ENCODE results near the gene MMD2.

The MMD2 gene

DNA sequence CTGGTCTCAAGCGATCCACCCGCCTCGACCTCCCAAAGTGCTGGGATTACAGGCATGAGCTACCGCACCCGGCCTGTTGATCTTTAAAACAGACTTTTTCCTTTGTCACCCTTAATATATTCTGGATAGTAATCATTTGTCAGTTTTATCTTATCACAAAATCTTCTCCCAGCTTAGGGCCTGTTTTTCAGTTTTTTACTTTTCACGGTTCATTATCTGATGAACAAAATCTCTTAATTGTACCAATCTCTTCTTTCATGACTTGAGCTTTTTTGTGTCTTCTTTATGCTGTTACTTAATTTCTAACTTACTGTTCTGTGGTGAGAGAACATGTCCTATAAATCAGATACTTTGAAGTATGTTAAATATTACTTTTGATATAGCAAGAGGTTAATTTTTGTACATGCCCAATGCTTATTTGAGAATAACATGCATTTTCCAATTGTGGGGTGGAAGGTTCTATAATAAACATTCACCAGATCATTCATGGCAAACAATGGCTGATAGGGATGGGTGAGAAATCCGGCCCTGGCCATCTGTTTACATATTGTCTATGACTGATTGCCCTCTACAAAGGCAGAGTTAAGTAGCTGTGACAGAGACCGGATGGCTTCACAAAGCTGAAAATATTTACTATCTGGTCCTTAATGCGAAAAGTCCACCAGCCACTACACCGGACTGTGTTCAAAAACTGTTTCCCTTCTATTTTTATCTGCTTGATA is 102.5 kb downstream of the MMD2 start:
- H3K4me3 ChIP-seq (ENCODE audit: insufficient read depth, low read depth, low read length, poor library complexity, severe bottlenecking): no peak overlapping the region
- no peaks in the 10 kb centered on the region for H3K9me3 ChIP-seq (ENCODE audit: control insufficient read depth, low read length)
- DNase-seq: no peak
- no peaks in the 10 kb centered on the region for H3K36me3 ChIP-seq (ENCODE audit: control insufficient read depth, insufficient read depth, low read length)
- H3K27ac ChIP-seq (ENCODE audit: insufficient read depth, low read length, poor library complexity, severe bottlenecking): no peak overlapping the region
- H3K27me3 ChIP-seq (replicated peaks; ENCODE audit: control insufficient read depth, insufficient read depth, low read length, poor library complexity, severe bottlenecking): no peaks in the 10 kb centered on the region
- no peaks in the 10 kb centered on the region for H3K4me1 ChIP-seq (ENCODE audit: control insufficient read depth, insufficient read depth, low read length, poor library complexity, severe bottlenecking)

All from effector memory CD4-positive, alpha-beta T cell (primary cell).